Ectodermal cell (in vitro differentiated cells): Measurements from ENCODE around the gene COX6B2. TPM values are rescaled to one million over a fixed set of nuclear protein-coding genes. Genes with fewer than 3 reads are reported as not detected.
"Not testable (repeated sequence)": the region's sequence is repeated elsewhere in the genome, so short reads cannot be mapped to it uniquely, and the experiment has no call there.

Source experiments
- H3K27ac ChIP-seq: 2 replicates; pipeline ENCODE4 v1.7.0; 2013; ENCODE audit warnings: mild to moderate bottlenecking, low read depth, low read length; ENCODE audit not compliant: insufficient read depth, poor library complexity, severe bottlenecking
- H3K27me3 ChIP-seq: 2 replicates; pipeline ENCODE4 v1.7.0; 2013; ENCODE audit warnings: mild to moderate bottlenecking, low read length; ENCODE audit not compliant: insufficient read depth, control insufficient read depth, poor library complexity, severe bottlenecking
- H3K36me3 ChIP-seq: one replicate; pipeline ENCODE4 v1.7.0; 2013; ENCODE audit warnings: low read length; ENCODE audit not compliant: control insufficient read depth, insufficient read depth
- H3K4me1 ChIP-seq: one replicate; pipeline ENCODE4 v1.7.0; 2013; ENCODE audit warnings: low read length; ENCODE audit not compliant: control insufficient read depth, insufficient read depth
- H3K4me3 ChIP-seq: 2 replicates; pipeline ENCODE4 v1.7.0; 2013; ENCODE audit warnings: low read depth, low read length, control low read depth; ENCODE audit not compliant: insufficient read depth
- H3K9me3 ChIP-seq: 2 replicates; pipeline ENCODE4 v1.7.0; 2013; ENCODE audit warnings: mild to moderate bottlenecking, low read length, moderate library complexity; ENCODE audit not compliant: control insufficient read depth
- WGBS, 2 experiments: methylation state at CpG; one replicate each; pipeline ENCODE4 v1.1.7; 2013; ENCODE audit warnings: missing lambda C conversion rate in 2 of 2; 5-methylcytosine and 5-hydroxymethylcytosine counted together
- polyA plus RNA-seq, 4 experiments: library from polyadenylated mRNA; stranded (reverse); fragments of 50-300 nt; gene quantifications; one replicate each; pipeline ENCODE4 v1.2.3, GENCODE V29; 2013

COX6B2 gene
- polyA plus RNA-seq (2013, experiment 1 of 4): 0.56 TPM
- 0.94 TPM for polyA plus RNA-seq (2013, experiment 2 of 4)
- 1.3 TPM for polyA plus RNA-seq (2013, experiment 3 of 4)
- polyA plus RNA-seq (2013, experiment 4 of 4): 1.5 TPM

DNA sequence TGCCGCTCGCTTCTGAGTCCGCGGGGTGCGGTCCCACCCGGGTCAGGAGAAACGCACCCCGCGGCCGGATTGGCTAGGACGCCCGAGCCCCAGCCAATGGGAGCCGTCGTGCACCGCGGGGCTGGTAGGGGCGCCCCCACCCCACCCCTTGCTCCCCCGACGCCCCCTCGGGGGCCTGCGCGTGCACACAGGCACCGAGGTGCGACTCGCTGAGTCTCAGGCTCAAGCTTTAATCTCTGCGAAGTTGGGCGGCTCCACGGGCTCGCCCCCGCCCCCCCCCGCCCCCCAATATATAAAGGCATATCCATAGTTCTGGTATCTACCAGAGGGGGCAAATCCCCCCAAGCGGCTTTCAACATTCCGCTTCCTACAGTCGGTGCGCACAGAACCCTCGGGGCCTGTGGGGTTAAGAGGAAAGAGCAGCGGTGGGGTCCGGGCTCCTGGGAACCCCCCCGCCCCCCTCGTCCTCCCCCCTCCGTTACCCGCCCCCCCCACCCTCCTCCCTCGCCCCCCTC lies at the start of gene COX6B2:
COX6B2 (minus strand) TSS at position 22 of the 515 bp plus-strand sequence. CDS start 198 bp downstream, outside the sequence.
- Histone ChIP-seq H3K4me1 (peaks cover 6% of the 10 kb centered on the region), H3K27ac (no peak within 1 kb of the TSS), H3K27me3 (peaks cover 61% of the 10 kb centered on the region), H3K4me3 (peak within 1 kb of the TSS; percentile 22), H3K9me3 (no peaks in the 10 kb centered on the region), H3K36me3 (no peaks in the 10 kb centered on the region)
- WGBS, 2 experiments: 2 to 5% methylated on average over 34 to 35 of the region's 43 CpGs

DNA sequence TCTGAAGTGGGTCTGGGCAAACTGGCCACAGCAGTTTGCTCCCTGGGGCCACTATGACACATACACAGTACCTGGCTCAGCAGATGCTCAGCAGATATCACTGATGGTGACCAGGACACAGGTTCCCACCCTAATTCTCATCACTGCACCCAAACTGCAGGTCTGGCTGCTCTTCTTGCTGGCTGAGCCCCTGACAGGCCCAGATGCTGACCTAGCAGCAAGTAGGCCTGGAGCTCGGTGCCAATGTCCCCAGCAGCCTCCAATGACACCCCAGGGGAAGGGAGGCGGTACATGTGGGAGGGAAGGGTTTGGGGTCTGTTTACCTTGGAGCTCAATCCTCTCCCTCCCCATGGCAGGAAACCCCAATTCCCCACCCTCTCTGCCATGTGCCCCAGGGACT lies 48.0 kb upstream of the COX6B2 start:
- Histone ChIP-seq H3K9me3 (no peaks in the 10 kb centered on the region), H3K36me3 (peaks cover 37% of the 10 kb centered on the region), H3K4me3 (no peak overlapping the region), H3K27me3 (no peaks in the 10 kb centered on the region), H3K4me1 (peaks cover 22% of the 10 kb centered on the region), H3K27ac (no peak overlapping the region)
- 97 to 100% methylated on average over 1 to 2 of the region's 2 CpGs for whole genome bisulfite sequencing, 2 experiments

- not testable (repeated sequence) for H3K4me3 ChIP-seq, H3K27me3 ChIP-seq, H3K9me3 ChIP-seq, H3K27ac ChIP-seq
- peaks cover 36% of the 10 kb centered on the region for H3K36me3 ChIP-seq
- H3K4me1 ChIP-seq: peaks cover 16% of the 10 kb centered on the region
- 91 to 96% methylated on average over 16 to 21 of the region's 28 CpGs for WGBS, 2 experiments
These were observed 46.9 kb upstream of the COX6B2 start for GRCh38 chr19:55401390-55401789.

DNA sequence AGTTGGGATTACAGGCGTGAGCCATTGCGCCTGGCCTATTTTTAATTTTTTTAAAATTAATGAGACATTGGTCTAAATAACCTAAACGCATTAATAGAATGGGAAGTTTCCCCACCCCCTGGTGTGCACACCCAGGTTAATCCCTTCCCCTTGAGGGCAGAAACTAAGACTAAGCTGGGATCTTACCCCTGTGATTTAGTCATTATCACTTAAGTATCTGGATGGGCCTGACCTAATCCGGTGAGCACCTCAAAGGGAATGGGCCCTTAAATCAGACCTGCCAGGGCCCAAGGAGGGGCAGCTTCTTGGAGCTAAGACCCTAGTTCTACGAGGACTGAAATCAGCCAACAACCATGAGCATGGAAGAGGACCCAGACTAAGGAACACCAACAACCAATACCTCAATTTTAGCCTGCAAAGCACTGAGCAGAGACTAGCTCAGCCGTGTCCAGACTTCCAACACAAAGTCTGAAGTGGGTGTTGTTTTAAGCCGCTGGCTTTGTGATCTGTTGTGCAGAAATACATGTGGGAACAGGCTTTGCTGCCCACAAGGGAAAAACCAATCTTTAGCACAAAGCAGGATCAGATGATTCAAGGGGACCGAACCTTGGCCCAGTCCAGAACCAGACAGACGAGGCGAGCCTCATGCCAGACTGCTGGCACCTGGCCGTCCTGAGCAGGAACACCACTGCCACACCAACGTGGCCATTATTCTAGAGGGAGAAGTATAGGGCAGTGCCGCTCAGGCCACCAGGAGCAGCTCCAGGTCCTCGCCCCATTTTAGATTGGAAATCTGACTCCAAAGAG lies 46.0 kb upstream of the COX6B2 start:
- no peak overlapping the region for H3K4me3 ChIP-seq
- no peak overlapping the region for H3K27ac ChIP-seq
- H3K4me1 ChIP-seq: peaks cover 7% of the 10 kb centered on the region
- H3K9me3 ChIP-seq: no peaks in the 10 kb centered on the region
- no peaks in the 10 kb centered on the region for H3K27me3 ChIP-seq
- WGBS, 2 experiments: 94 to 95% methylated on average over 14 of the region's 14 CpGs
- peaks cover 27% of the 10 kb centered on the region for H3K36me3 ChIP-seq

DNA sequence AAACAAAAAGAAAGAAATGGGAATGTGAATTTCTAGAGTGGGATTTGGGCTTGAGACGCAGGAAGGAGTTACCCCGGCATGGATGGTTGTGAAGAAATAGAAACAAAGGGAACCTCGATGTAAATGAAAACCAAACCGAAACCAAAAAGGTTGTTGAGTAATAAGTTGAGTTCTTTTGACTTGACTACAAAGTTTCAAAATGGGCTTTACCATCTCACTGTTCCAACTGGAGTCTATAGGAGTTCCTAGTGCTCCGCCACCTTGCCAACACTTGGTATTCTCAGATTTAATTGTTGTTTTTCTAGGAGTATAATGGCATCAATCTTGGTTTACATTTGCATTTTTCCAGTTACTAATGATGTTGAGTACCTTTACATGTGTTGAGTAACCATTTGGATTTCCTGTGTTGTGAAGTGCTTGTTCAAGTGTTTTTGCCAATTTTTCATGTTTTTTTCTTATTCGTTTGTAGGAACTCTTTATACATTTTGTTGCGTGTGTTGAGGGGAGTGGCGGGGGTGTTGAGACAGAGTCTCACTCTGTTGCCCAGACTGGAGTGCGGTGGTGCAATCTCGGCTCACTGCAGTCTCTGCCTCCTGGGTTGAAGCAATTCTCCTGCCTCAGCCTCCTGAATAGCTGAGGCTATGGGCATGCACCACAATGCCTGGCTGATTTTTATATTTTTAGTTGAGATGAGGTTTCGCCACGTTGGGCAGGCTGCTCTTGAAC lies 43.8 kb upstream of the COX6B2 start:
- Histone ChIP-seq H3K27me3 (no peaks in the 10 kb centered on the region), H3K4me3 (no peak overlapping the region), H3K27ac (no peak overlapping the region), H3K4me1 (peaks cover 4% of the 10 kb centered on the region), H3K9me3 (no peaks in the 10 kb centered on the region), H3K36me3 (peaks cover 20% of the 10 kb centered on the region)
- 91 to 95% methylated on average over 12 of the region's 12 CpGs for WGBS, 2 experiments

- Histone ChIP-seq H3K27ac (no peak overlapping the region), H3K4me3 (no peak overlapping the region), H3K27me3 (no peaks in the 10 kb centered on the region), H3K9me3 (no peaks in the 10 kb centered on the region), H3K36me3 (peaks cover 20% of the 10 kb centered on the region), H3K4me1 (peaks cover 30% of the 10 kb centered on the region)
- WGBS, 2 experiments: 28% methylated on average over 18 of the region's 18 CpGs
These were observed 38.6 kb upstream of the COX6B2 start for GRCh38 chr19:55392820-55393761.

- no peaks in the 10 kb centered on the region for H3K27me3 ChIP-seq
- H3K36me3 ChIP-seq: peaks cover 31% of the 10 kb centered on the region
- H3K27ac ChIP-seq: peak overlapping the region; percentile 36
- H3K4me3 ChIP-seq: no peak overlapping the region
- WGBS, 2 experiments: 46 to 49% methylated on average over 18 of the region's 18 CpGs
- no peaks in the 10 kb centered on the region for H3K9me3 ChIP-seq
- H3K4me1 ChIP-seq: peaks cover 41% of the 10 kb centered on the region
These were observed 37.4 kb upstream of the COX6B2 start for GRCh38 chr19:55391702-55392615.

DNA sequence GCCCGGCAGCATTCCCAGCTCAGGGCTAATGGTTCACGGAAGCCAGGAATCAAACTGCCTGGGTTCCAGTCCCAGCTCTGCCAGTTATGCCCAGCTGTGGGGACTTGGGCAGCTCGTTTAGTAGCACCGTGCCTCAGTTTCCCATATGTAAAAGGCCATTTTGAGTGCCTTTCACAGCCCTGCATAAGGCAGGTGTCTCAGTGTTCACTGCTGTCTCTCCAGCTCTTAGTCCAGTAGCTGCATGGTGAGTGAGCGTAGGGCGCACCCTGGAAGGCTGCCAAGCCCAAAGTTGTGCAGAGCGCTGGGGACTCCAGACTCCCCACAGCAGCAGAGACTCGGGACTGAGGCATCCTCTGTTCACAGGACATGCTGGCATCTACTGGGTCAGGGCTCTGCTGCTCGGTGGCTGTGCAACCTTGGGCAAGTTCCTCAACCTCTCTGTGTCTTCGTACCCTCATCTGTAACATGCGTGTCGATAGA lies 36.7 kb upstream of the COX6B2 start:
- H3K9me3 ChIP-seq: no peaks in the 10 kb centered on the region
- peaks cover 32% of the 10 kb centered on the region for H3K36me3 ChIP-seq
- WGBS, 2 experiments: 90 to 92% methylated on average over 12 of the region's 12 CpGs
- no peak overlapping the region for H3K27ac ChIP-seq
- peaks cover 46% of the 10 kb centered on the region for H3K4me1 ChIP-seq
- no peaks in the 10 kb centered on the region for H3K27me3 ChIP-seq
- no peak overlapping the region for H3K4me3 ChIP-seq

DNA sequence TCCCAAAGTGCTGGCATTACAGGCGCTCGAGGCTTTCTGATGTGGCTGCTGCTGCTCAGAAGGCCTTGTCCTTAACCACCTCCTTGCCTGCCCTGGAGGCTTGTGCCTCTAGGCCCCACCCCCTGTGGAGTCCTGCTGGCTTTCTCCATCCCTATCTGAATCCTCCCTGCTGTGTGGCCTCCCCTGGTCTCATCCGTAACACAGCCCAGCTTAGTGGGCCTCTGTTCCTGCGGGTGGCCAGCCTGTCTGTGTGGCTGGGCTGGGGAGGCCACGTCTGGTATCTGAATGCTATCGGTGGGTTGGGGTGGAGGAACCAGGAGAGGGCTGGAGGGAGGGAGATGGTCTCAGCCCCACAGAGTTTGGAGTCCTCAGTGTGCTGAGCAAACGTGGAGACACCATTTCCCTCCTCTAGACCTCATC lies 36.0 kb upstream of the COX6B2 start:
- Histone ChIP-seq H3K27ac (no peak overlapping the region), H3K27me3 (no peaks in the 10 kb centered on the region), H3K36me3 (peaks cover 32% of the 10 kb centered on the region), H3K9me3 (no peaks in the 10 kb centered on the region), H3K4me3 (no peak overlapping the region), H3K4me1 (peaks cover 46% of the 10 kb centered on the region)
- 65 to 69% methylated on average over 7 of the region's 7 CpGs for WGBS, 2 experiments
